GM18502 (cell line): Measurements from ENCODE around the gene KRT3.

Source experiments
- ATAC-seq: cut with Tn5 transposase; IDR thresholded peaks from one replicate; pipeline ENCODE4 v1.9.1; 2021; ENCODE audit warnings: mild to moderate bottlenecking; ENCODE audit not compliant: unreplicated experiment, poor library complexity

KRT3 gene

DNA sequence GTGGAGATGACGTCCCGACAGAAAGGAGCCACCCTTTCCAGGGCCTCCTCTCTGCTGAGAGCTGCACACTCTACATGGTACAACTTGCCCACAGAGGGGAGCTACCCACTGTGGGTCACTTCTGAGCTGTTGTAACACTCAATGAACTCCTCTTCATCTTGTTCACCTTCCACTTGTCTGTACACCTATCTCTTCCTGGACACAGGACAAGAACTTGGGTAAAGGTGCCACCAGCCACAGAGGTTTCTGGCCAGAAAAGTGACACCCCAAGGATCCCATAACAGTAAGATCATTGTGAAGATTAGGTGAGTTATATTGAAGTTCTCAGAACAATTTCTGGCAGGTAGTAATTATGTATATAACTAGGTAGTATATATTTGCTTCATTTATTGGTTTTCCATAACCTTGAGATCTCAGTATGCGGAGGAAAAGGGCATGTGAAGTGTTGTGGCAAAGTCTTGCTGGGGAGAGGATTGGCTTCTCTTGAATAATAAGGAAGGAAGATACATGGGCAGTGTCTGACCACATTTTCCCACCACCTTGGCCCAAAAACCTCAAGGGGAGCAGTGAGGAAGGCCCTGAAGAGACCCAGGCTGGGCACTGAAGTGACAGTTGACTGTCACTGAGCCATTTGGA lies 53.0 kb downstream of the KRT3 start:
- no peak for ATAC-seq

DNA sequence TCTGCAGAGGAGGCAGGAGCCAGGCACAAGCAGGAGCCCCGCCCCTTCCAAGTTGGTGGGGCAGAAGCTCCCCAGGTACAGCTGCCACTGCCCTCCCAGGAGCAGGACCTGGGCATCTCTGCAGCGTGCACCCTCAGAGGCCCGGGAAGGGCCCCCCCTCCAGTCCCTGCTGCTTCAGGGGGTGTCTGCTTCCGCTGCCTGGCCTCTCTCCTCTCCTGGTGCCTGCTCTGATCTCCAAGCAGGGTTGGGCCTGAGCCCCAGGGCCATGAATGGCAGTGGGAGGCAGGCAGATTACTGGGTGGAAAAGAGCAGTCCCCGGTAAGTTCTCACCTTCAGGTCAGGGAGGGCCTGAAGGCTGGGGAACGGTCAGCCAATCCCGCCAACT lies 53.7 kb downstream of the KRT3 start:
- ATAC-seq: no peak

DNA sequence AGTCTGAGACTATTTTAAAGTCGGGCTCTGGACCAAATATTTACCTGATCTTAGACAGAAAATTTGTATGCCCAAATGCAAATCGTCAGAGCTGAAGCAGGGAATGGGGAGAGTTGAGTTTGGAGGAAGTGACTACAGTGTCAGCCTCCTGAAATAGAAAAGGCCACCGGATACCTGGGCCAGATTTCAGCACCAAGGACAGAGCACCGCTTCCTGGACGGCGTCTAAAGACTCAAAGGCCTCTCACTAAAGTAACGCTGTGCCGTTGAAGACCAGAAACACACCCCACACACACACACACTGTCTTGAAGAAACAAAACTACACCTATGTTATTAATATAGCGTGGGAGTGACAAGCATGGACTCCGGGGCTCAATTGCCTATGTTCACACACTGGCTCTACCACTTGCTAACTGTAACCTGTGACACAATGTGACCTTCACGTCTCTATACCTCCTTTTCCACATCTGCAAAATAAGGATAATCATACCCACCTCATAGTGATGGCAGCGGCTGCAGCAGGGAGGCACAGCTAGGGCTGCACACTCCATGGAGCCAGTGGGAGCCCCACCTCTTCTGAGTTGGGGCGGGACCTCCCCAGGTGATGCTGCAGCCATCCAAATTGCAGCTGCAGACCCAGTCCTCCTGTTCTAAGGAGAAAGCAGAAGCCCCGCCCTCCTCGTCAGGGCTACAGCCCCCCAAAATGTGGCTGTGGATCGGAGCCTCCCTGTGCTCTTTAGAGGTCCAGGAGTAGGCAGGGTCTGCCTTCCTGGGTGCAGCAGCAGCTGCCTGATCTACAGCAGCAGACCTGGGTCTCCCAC lies 54.3 kb downstream of the KRT3 start:
- no peak for ATAC-seq

DNA sequence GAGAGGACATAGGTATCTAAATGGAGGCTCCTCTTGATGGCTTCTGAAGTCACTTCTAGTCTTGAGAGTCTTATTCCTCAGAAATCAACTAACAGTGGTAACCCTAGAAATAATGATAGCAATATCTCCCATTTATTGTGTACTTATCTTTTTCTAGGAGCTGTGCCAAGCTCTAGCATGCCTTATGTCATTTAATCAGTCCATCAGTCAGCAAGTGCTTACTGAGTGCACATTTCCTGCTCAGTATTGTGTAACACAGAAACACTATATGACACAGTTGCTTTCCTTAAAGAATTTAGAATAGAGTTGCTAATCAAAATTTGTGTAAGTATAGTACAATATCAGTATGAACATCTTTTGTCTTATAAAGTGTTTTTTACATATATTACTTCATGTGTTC lies 55.3 kb downstream of the KRT3 start:
- no peak for ATAC-seq

DNA sequence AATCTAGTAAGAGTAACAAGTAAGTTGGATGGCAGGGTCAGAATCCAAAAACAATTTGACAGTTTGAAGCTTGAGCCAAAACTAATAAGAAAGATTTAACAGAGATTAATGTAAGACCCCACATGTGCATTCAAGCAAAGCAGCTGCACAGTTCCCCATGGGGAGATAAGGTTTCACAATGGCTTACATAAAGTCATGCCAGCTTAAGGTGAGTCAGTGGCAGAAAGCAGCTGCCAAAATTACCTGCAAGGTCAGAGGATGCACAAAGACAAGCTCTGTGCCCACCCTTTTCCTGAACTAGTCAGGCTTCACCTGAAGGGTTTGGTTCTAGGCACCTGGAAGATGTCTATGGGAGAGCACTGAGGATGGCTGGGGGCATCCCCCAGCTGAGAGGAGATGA lies 56.0 kb downstream of the KRT3 start:
- no peak for ATAC-seq
